NCI-H82 treated with DMSO at 0.1 percent for 48 hours (cell line): ENCODE results near the gene TEDC2.

Experiments
- DNase-seq: peaks from one replicate; lab custom pipeline; 2025; ENCODE audit not compliant: unreplicated experiment; lab: John Stamatoyannopoulos, UW

Gene TEDC2

GRCh38 chr16:2492292-2492691 is 32.4 kb downstream of the TEDC2 start:
- DNase-seq: no peak

DNA sequence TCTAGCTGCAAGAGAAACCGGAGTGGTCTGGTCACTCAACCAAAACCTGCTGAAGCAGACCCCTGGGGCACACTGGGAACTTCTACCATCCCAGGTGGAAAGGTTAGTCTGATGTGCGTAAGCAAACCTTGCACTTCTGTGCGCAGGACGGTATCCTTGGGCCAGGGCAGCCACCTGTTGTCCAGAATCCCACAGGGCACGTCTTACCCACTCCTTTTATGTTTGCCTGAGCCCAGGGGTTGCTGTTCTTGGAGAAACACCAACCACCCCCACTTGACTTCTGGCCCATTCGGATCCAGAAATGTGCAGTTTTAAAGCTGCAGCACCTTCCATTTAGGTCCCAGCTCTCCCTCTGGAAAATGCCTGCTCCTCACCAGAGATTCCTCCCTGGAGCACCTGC is 33.7 kb downstream of the TEDC2 start:
- DNase-seq: no peak

DNA sequence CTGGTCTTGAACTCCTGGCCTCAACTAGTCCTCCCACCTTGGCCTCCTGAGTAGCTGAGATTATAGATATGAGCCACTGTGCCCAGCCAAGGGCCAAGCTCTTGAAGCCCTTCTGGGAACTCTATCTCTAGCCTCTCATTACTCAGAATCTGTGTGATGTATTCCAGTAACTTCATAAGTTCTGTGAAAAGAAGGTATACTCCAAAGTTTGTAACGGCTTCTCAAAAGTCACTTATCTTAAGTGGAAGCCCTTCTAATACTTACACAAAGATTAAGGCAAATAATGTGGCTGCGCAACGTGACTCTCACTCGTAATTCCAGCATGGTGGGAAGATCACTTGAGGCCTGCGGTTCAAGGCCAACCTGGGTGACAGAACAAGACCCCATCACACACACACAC is 34.7 kb downstream of the TEDC2 start:
- no peak for DNase-seq

DNA sequence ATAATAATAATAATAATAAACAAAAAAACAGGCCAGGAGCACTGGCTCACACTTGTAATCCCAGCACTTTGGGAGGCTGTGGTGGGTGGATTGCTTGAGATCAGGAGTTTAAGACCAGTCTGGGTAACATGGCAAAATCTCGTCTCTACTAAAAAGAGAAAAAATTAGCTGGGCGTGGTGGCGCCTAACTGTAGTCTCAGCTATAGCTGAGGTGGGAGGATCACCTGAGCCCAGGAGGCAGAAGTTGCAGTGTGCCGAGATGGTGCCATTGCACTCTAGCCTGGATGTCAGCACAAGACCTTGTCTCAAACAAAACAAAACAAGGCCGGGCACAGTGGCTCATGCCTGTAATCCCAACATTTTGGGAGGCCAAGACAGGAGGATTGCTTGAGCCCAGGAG is 35.1 kb downstream of the TEDC2 start:
- DNase-seq: no peak

- no peak for DNase-seq
These were observed 36.6 kb downstream of the TEDC2 start for GRCh38 chr16:2496223-2497115.

GRCh38 chr16:2497116-2497630 is 37.3 kb downstream of the TEDC2 start:
- DNase-seq: no peak

DNA sequence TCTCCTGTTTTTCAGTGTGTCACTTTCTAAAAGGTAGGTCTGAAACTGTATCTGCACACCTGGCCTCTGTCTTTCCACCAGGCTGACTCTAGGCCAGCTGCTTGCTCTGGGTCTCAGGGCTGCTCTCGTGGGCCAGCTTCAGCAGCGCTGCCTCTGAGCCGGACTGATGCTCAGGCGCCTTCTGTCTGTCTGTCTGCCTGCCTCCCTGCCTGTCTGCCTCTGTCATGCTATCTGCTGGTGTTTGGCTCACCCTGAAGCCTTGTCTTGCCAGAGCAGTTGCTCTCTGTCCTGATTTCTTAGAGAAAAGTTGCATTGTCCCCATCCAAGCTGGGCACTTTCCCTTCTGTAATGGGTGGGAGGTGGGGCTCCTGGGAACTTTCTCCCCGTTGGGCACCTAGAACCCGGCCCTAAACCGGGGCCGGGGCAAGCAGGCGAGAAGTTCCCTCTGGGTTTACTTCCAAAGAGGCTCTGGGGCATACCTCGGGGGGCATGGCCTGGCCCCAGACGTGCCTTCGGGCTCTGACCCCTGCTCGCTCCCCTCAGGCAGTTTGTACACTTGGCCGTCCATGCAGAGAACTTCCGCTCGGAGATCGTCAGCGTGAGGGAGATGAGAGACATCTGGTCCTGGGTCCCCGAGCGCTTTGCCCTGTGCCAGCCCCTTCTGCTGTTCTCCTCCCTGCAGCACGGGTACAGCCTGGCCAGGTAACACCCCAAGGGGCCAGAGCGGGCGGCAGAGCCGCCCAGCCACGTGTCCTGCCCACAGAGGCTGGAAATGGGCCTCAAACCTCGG is 38.0 kb downstream of the TEDC2 start:
- DNase-seq: no peak

GRCh38 chr16:2498531-2499253 is 38.8 kb downstream of the TEDC2 start:
- no peak for DNase-seq

DNA sequence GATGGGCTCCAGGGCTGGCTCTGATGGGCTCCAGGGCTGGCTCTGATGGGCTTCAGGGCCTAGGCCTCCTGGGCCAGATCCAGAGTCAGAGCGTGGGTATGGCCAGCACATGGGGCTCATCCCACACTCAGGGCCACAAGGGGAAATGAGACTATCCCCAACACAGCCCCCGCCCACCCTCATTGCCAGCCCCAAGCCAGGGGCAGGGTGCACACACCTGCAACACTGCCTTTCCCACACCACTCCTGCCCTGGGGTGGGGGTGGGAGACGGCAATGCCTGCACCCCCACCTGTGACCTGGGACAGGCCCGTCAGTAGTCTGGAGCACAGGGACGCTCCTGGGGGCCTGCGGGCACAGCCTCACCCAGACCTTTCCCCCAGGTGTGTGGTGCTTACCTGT is 39.5 kb downstream of the TEDC2 start:
- no peak for DNase-seq

GRCh38 chr16:2499890-2500429 is 40.1 kb downstream of the TEDC2 start:
- no peak for DNase-seq

- DNase-seq: no peak
These were observed 40.6 kb downstream of the TEDC2 start for GRCh38 chr16:2500430-2500917.

GRCh38 chr16:2500918-2501750 is 41.2 kb downstream of the TEDC2 start:
- DNase-seq: peak; percentile 83

- DNase-seq: no peak
These were observed 42.3 kb downstream of the TEDC2 start for GRCh38 chr16:2501946-2502895.

GRCh38 chr16:2505695-2506094 is 45.8 kb downstream of the TEDC2 start:
- DNase-seq: no peak

DNA sequence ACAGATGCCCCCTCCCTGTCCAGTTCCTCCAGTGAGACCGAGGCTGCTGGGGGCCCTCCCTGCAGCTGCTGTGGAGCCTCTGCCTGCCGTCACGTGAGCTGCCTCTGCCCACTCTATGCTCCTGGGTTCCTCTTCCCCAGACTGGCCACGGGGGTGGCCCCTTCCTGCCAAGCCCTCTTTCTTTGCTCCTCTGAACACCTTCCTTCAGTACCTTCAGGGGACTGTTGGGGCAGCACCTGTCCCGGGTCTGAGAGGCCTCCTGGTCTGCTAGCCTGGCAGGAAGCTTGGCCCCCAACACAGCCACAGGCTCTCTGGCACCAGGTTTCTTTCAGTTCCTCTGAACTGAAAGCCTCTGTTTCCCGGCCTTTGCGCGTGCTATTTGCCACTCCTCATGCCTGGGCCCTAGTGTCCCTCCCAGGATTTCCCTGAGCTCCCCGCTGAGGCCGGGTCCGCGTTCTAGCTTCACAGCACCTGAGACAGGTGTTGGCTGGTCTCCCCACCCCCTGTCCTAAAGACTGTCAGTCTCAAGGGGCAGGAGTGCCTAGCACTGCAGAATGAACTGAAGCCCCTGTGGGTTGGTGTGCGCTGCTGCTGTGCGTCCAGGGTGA is 47.2 kb downstream of the TEDC2 start:
- DNase-seq: no peak

DNA sequence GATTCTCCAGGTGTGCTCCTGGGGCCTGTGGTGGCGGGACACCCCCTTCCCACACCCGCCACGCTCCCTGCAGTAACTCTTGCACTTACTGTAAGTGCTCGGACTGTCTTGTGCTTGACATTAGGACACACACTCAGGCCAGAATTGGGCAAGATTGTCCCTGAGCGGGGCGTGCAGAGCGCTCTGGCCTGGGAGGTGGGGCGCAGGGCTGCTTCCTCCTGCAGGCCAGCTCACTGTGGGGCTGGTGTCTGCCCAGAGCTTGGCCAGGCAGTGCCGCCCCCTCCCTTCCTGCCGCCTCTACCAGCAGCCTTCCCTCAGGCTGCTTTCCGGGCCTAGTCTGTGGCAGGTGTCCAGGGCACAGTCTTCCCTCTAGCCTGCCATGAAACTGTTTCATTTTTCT is 47.8 kb downstream of the TEDC2 start:
- no peak for DNase-seq

GRCh38 chr16:2508722-2509400 is 49.0 kb downstream of the TEDC2 start:
- DNase-seq: no peak
